C4-2B (cell line): ENCODE results near the gene GPR15.

Experiments used
- CTCF ChIP-seq: fragments of 450-650 bp; conservative IDR thresholded peaks from 2 replicates; pipeline ENCODE4 v1.5.1; 2017; ENCODE audit warnings: mild to moderate bottlenecking
- ZFX ChIP-seq: fragments of 450-650 bp; IDR thresholded peaks from 2 replicates; pipeline ENCODE4 v1.6.1; 2017

GRCh38 chr3:98545940-98546339, 14.2 kb downstream of the GPR15 start:
- TF ChIP-seq CTCF (no peak), ZFX (no peak)
